HG02943 (cell line): ENCODE data around the gene MAP3K15.

Source experiments
- ATAC-seq: cut with Tn5 transposase; IDR thresholded peaks from one replicate; pipeline ENCODE4 v1.9.1; 2021; ENCODE audit warnings: mild to moderate bottlenecking, low read depth, moderate library complexity; ENCODE audit not compliant: unreplicated experiment

MAP3K15 gene

GRCh38 chrX:19350941-19351384, 164.3 kb downstream of the MAP3K15 start:
- peak; percentile 88 for ATAC-seq

- no peak for ATAC-seq
These were observed 166.0 kb downstream of the MAP3K15 start for GRCh38 chrX:19349264-19349663.

- no peak for ATAC-seq
These were observed 167.4 kb downstream of the MAP3K15 start for GRCh38 chrX:19347916-19348315.

GRCh38 chrX:19344661-19345060, 170.6 kb downstream of the MAP3K15 start:
- no peak for ATAC-seq

GRCh38 chrX:19343535-19344408, 171.5 kb downstream of the MAP3K15 start, which contains the start of gene PDHA1:
Gene PDHA1 (plus strand): TSS chrX:19343927. CDS start chrX:19344038, 111 bp downstream.
- peak; percentile 90 for ATAC-seq

GRCh38 chrX:19343085-19343534, 172.2 kb downstream of the MAP3K15 start:
- ATAC-seq = no peak

- no peak for ATAC-seq
These were observed 172.9 kb downstream of the MAP3K15 start for GRCh38 chrX:19342331-19342906.

- no peak for ATAC-seq
These were observed 180.2 kb downstream of the MAP3K15 start for GRCh38 chrX:19334945-19335626.

- ATAC-seq = no peak
These were observed 182.3 kb downstream of the MAP3K15 start for GRCh38 chrX:19332983-19333382.

- no peak for ATAC-seq
These were observed 183.5 kb downstream of the MAP3K15 start for GRCh38 chrX:19331831-19332230.

- no peak for ATAC-seq
These were observed 188.7 kb downstream of the MAP3K15 start for GRCh38 chrX:19326567-19326966.
